ENCODE results near the gene SIAH1. TPM values are rescaled to one million over a fixed set of nuclear protein-coding genes. Genes with fewer than 3 reads are reported as not detected.
A peak's percentile ranks its signal among the peaks of the same experiment; 100 is the strongest.

SIAH1 gene
- total and polyA plus RNA-seq, 9 of the 15 experiments (the other 6 are each of a cell fraction or from before 2014, with no cell fraction given): 4.1 to 14.3 (median 12.5) TPM

DNA sequence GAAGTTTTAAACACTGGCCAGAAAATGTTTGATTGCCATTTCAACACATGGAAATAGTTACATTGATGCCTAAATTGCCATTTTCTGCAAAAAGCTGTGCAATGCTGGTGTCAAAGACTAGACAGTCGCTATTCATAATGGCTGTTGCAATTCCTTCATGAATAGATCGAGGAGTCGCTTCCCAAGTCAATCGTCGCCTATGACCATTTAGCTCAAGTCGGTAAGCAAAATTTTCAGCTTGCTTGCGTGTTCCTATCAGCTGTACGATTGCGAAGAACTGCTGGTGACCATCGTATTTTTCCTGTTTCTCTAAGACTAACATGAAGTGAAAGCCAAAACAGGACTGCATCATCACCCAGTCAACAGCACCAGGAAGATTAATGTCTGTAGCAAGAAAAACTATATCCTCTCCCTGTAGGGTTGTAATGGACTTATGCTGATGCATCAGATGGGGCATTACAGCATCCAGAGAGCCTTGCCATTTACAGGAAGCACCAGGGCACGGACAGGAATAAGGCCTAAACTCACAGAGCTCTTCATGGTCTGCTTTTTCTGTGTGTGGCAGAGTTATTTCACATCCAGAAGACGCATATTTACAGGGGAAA is 23.6 kb downstream of the SIAH1 start:
- Histone ChIP-seq H4K20me1 (replicated peaks; ENCODE audit: control insufficient read depth, insufficient read depth, low read length) (peaks cover 12% of the 10 kb centered on the region), H3K9me1 (ENCODE audit: control insufficient read depth, insufficient read depth, low read length) (no peaks in the 10 kb centered on the region), H3K9ac (ENCODE audit: insufficient read depth in 1 of 2, low read depth in 2 of 2, low read length in 2 of 2) (no peak overlapping the region), H3K4me1 (replicated peaks in 1 of 2; ENCODE audit: control insufficient read depth in 2 of 2, insufficient read depth in 2 of 2, low read length in 2 of 2) (peaks cover 8 to 25% of the 10 kb centered on the region in 2 experiments), H3K79me2 (ENCODE audit: control insufficient read depth, insufficient read depth, low read length) (peaks cover 95% of the 10 kb centered on the region), H3K36me3 (ENCODE audit: control insufficient read depth, insufficient read depth, low read length) (peaks cover 37% of the 10 kb centered on the region), H3K4me3 (no peak overlapping the region), H3K9me3 (replicated peaks; ENCODE audit: control insufficient read depth, insufficient read depth, low read depth, low read length) (no peaks in the 10 kb centered on the region), H3K4me2 (ENCODE audit: insufficient read depth, low read length) (no peak overlapping the region), H3K27me3 (ENCODE audit: control insufficient read depth in 2 of 2, insufficient read depth in 2 of 2, low read length in 2 of 2) (no peaks in the 10 kb centered on the region), H3K27ac (ENCODE audit: extremely low read depth, low read depth, low read length) (peak overlapping the region; percentile 27; the same call in 1 of the 3 replicates), H2AFZ (ENCODE audit: low read depth, low read length) (no peak overlapping the region)
- 89% methylated on average over 12 of the region's 12 CpGs for WGBS (ENCODE audit: insufficient coverage, low coverage, missing lambda C conversion rate)
- FAIRE-seq: no peak
- CTCF ChIA-PET (ENCODE audit: low intra/inter-chr PET ratio): no interaction called here
- POLR2A ChIA-PET: interaction anchor here (0.6 to 0.9 kb wide), 3 partner anchors 9 to 1218 kb away, joined by 3 read pairs; partner anchors contain the start of gene NETO2
- no TSS peak for BruUV-seq (replicated peaks)
- DNase-seq (ENCODE audit: extremely low read depth in 1 of 4, low spot score in 3 of 4): no peak
- in situ Hi-C loops (cut with MboI): no loop called here
- intact Hi-C loops (cut with micrococcal nuclease): no loop called here
- no peak for TF ChIP-seq RUNX1 (IDR thresholded peaks at IDR 0.05; ENCODE audit: low read depth)
- TF ChIP-seq XRCC3 (IDR thresholded peaks at IDR 0.05): no peak
- no peak for TF ChIP-seq PML (IDR thresholded peaks at IDR 0.05; ENCODE audit: low read length)
- ATAC-seq: no peak

DNA sequence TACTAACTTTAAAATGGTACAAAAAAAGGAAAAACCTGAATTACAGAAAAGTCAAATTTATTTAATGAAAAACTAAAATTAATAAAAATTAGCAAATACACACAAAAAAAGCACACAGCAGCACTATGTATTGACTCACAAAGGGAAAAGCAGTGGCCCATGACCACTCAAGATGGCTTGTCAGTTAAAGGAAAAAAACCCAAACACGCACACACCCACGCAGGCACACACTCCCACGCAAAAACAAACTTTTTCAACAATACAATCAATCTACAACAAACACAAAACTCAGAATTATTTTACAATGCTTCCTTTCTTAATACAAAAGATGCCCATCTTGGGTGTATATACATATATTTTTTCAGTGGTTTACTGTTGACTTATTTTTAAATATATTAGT is 24.2 kb downstream of the SIAH1 start:
- peaks cover 38% of the 10 kb centered on the region for H3K36me3 ChIP-seq (ENCODE audit: control insufficient read depth, insufficient read depth, low read length)
- peak in 1 of 4 experiments; percentile 23 for DNase-seq (ENCODE audit: extremely low read depth in 1 of 4, low spot score in 3 of 4)
- no peaks in the 10 kb centered on the region for H3K27me3 ChIP-seq (ENCODE audit: control insufficient read depth in 2 of 2, insufficient read depth in 2 of 2, low read length in 2 of 2)
- H3K9ac ChIP-seq (ENCODE audit: insufficient read depth in 1 of 2, low read depth in 2 of 2, low read length in 2 of 2): no peak overlapping the region
- H3K4me3 ChIP-seq: no peak overlapping the region
- no peaks in the 10 kb centered on the region for H3K9me3 ChIP-seq (replicated peaks; ENCODE audit: control insufficient read depth, insufficient read depth, low read depth, low read length)
- peak overlapping the region; percentile 27; the same call in 1 of the 3 replicates for H3K27ac ChIP-seq (ENCODE audit: extremely low read depth, low read depth, low read length)
- POLR2A ChIA-PET: interaction anchor here (0.7 to 0.9 kb wide), 3 partner anchors 9 to 247 kb away, joined by 3 to 4 read pairs (median 3); no protein-coding TSS in a partner anchor
- in situ Hi-C loops (cut with MboI) (no loop called here), intact Hi-C loops (cut with micrococcal nuclease) (no loop called here)
- peaks cover 12% of the 10 kb centered on the region for H4K20me1 ChIP-seq (replicated peaks; ENCODE audit: control insufficient read depth, insufficient read depth, low read length)
- WGBS (ENCODE audit: insufficient coverage, low coverage, missing lambda C conversion rate): 16% methylated on average over 3 of the region's 3 CpGs
- H3K79me2 ChIP-seq (ENCODE audit: control insufficient read depth, insufficient read depth, low read length): peaks cover 90% of the 10 kb centered on the region
- H3K4me1 ChIP-seq (replicated peaks in 1 of 2; ENCODE audit: control insufficient read depth in 2 of 2, insufficient read depth in 2 of 2, low read length in 2 of 2): peaks cover 8 to 21% of the 10 kb centered on the region in 2 experiments; a peak in 4 of 5 replicates
- no peak overlapping the region for H3K4me2 ChIP-seq (ENCODE audit: insufficient read depth, low read length)
- CTCF ChIA-PET (ENCODE audit: low intra/inter-chr PET ratio): no interaction called here
- no peak for ATAC-seq
- BruUV-seq (replicated peaks): no TSS peak
- no peaks in the 10 kb centered on the region for H3K9me1 ChIP-seq (ENCODE audit: control insufficient read depth, insufficient read depth, low read length)
- no peak for FAIRE-seq
- no peak overlapping the region for H2AFZ ChIP-seq (ENCODE audit: low read depth, low read length)
- TF ChIP-seq SP2 (IDR thresholded peaks at IDR 0.05; ENCODE audit: extremely low read depth, low read depth, low read length, poor library complexity, severe bottlenecking) (no peak), SOX6 (IDR thresholded peaks at IDR 0.05) (0 out of 2 replicates have a peak, but pooled peaks have one; percentile 16), TEAD4 (IDR thresholded peaks at IDR 0.05; ENCODE audit: low read length) (peak; percentile 49), TEAD4 (CRISPR knock-in tag; IDR thresholded peaks at IDR 0.05; ENCODE audit: borderline replicate concordance) (no peak)
- TF ChIP-seq, protein P1, sequence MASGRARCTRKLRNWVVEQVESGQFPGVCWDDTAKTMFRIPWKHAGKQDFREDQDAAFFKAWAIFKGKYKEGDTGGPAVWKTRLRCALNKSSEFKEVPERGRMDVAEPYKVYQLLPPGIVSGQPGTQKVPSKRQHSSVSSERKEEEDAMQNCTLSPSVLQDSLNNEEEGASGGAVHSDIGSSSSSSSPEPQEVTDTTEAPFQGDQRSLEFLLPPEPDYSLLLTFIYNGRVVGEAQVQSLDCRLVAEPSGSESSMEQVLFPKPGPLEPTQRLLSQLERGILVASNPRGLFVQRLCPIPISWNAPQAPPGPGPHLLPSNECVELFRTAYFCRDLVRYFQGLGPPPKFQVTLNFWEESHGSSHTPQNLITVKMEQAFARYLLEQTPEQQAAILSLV (tag; IDR thresholded peaks at IDR 0.05): no peak
- TF ChIP-seq, protein P2, sequence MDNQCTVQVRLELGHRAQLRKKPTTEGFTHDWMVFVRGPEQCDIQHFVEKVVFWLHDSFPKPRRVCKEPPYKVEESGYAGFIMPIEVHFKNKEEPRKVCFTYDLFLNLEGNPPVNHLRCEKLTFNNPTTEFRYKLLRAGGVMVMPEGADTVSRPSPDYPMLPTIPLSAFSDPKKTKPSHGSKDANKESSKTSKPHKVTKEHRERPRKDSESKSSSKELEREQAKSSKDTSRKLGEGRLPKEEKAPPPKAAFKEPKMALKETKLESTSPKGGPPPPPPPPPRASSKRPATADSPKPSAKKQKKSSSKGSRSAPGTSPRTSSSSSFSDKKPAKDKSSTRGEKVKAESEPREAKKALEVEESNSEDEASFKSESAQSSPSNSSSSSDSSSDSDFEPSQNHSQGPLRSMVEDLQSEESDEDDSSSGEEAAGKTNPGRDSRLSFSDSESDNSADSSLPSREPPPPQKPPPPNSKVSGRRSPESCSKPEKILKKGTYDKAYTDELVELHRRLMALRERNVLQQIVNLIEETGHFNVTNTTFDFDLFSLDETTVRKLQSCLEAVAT (IDR thresholded peaks at IDR 0.05): no peak

Measured in K562 (cell line).